ENCODE data around the gene DLX5. TPM values are rescaled to one million over a fixed set of nuclear protein-coding genes. Genes with fewer than 3 reads are reported as not detected.

The DLX5 gene
- total RNA-seq, 1 experiment from 2014 or later: 0.48 TPM

GRCh38 chr7:97018791-97019531 lies 5.7 kb downstream of the DLX5 start:
- no peak for DNase-seq (ENCODE audit: low read depth)

GRCh38 chr7:97018126-97018601 lies 6.5 kb downstream of the DLX5 start:
- DNase-seq (ENCODE audit: low read depth): no peak

GRCh38 chr7:97017192-97018125 lies 7.2 kb downstream of the DLX5 start:
- no peak for DNase-seq (ENCODE audit: low read depth)

- DNase-seq (ENCODE audit: low read depth): peak; percentile 55
Measured at GRCh38 chr7:97016381-97017191, 8.0 kb downstream of the DLX5 start.

- no peak for DNase-seq (ENCODE audit: low read depth)
Measured at GRCh38 chr7:97015756-97016380, 8.8 kb downstream of the DLX5 start.

GRCh38 chr7:97015279-97015678 lies 9.4 kb downstream of the DLX5 start:
- no peak for DNase-seq (ENCODE audit: low read depth)

- no peak for DNase-seq (ENCODE audit: low read depth)
Measured at GRCh38 chr7:97014145-97014750, 10.4 kb downstream of the DLX5 start.

- DNase-seq (ENCODE audit: low read depth): no peak
Measured at GRCh38 chr7:97013845-97014134, 10.8 kb downstream of the DLX5 start.

GRCh38 chr7:97013134-97013844 lies 11.3 kb downstream of the DLX5 start:
- DNase-seq (ENCODE audit: low read depth): no peak

- DNase-seq (ENCODE audit: low read depth): no peak
Measured at GRCh38 chr7:97012365-97013133, 12.1 kb downstream of the DLX5 start.

GRCh38 chr7:97011536-97012364 lies 12.9 kb downstream of the DLX5 start:
- no peak for DNase-seq (ENCODE audit: low read depth)

- DNase-seq (ENCODE audit: low read depth): no peak
Measured at GRCh38 chr7:97011104-97011503, 13.5 kb downstream of the DLX5 start.

GRCh38 chr7:97009753-97010732 lies 14.6 kb downstream of the DLX5 start:
- no peak for DNase-seq (ENCODE audit: low read depth)

- DNase-seq (ENCODE audit: low read depth): no peak
Measured at GRCh38 chr7:97008275-97008917, 16.2 kb downstream of the DLX5 start.

- DNase-seq (ENCODE audit: low read depth): no peak
Measured at GRCh38 chr7:97007583-97007861, 17.1 kb downstream of the DLX5 start.

GRCh38 chr7:97006816-97007582 lies 17.6 kb downstream of the DLX5 start:
- DNase-seq (ENCODE audit: low read depth): no peak

Measured in RPMI7951 (cell line).